Peyer's patch (tissue), 4 donors: ENCODE results near the gene BCL7A.

ENCODE experiments used
- CTCF ChIP-seq, 6 experiments: fragments of 450-650 bp in 4 of 6; fragments of 200-600 bp in 2 of 6; sonication (generic) in 1 of 6; IDR thresholded peaks; one replicate each; pipeline ENCODE4 v1.5.1; 2017 to 2019; ENCODE audit warnings: antibody characterized with exemption in 6 of 6, mild to moderate bottlenecking in 3 of 6, moderate library complexity in 1 of 6
- POLR2A ChIP-seq, 2 donors: fragments of 450-650 bp; IDR thresholded peaks; one replicate each; pipeline ENCODE4 v1.5.1; 2017; ENCODE audit warnings: antibody characterized with exemption in 2 of 2, mild to moderate bottlenecking in 2 of 2, moderate library complexity in 2 of 2

GRCh38 chr12:122018457-122018856 is 3.2 kb upstream of the BCL7A start:
- no peak for TF ChIP-seq CTCF (IDR thresholded peaks at IDR 0.05)
- TF ChIP-seq POLR2A (IDR thresholded peaks at IDR 0.05): no peak
